CD4-positive, alpha-beta T cell treated with Interferon gamma for 1 hour (primary cell): ENCODE results near the gene BDH1.
A peak's percentile ranks its signal among the peaks of the same experiment; 100 is the strongest.
"Not testable (repeated sequence)": the region's sequence is repeated elsewhere in the genome, so short reads cannot be mapped to it uniquely, and the experiment has no call there.

Source experiments
- DNase-seq: peaks from one replicate; pipeline ENCODE4 v3.0.0-alpha.2; 2020

Gene BDH1

GRCh38 chr3:197577366-197578074 lies 21.8 kb upstream of the BDH1 start:
- no peak for DNase-seq

DNA sequence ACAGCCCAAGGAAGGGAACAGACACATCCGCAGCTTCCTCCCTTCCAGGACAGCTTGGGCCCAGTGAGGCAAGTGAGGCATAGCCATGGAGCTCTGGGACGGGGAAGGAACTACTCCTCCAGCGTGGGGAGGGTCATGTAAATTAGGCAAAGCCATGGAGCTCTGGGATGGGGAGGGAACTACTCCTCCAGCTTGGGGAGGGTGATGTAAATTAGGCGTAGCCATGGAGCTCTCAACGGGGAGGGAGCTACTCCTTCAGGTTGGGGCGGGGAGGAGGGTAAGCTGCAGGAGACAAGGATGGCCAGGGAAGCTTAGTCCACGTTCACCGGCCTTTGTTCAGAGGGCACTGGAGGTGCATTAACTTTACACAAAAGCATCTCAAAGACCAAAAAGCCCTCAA lies 21.1 kb upstream of the BDH1 start:
- no peak for DNase-seq

GRCh38 chr3:197575362-197575761 lies 19.6 kb upstream of the BDH1 start:
- DNase-seq, result no peak

- not testable (repeated sequence) for DNase-seq
Observed at GRCh38 chr3:197574396-197574991, 18.7 kb upstream of the BDH1 start.

DNA sequence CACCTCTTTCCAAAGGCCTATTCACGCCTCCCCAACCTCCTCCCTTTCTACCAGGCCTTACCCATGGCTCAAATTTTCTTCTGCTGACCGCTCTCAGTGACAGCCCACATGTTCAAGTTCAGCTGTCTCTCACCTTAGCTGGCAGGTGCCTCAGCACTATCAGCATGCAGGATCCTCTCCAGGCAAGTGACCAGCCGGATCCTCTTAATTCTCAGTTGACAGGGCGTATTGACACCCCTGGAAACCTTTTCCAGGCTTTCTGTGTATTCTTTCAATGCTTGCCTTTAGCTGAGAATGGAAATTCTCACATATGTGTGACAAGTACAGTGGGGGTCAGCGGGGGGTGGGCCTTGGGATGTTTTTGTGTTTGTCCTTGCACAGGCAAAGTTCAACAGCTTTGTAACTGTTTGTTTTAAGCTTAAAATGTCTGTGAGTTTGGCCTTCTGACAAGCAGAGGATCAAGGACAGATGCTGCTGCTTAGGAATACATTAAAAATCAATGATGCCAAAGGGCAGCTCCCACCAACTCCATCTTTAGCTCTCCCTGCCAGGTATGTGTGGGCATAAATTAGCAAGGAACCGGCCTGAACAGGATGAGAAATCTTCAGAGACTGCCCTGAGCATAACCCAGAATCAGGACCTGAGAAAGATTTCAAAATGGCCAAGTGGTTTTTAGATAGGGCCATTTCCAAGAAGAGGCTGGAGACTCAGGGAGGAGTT lies 17.4 kb upstream of the BDH1 start:
- no peak for DNase-seq

- not testable (repeated sequence) for DNase-seq
Observed at GRCh38 chr3:197571880-197572172, 16.1 kb upstream of the BDH1 start.

DNA sequence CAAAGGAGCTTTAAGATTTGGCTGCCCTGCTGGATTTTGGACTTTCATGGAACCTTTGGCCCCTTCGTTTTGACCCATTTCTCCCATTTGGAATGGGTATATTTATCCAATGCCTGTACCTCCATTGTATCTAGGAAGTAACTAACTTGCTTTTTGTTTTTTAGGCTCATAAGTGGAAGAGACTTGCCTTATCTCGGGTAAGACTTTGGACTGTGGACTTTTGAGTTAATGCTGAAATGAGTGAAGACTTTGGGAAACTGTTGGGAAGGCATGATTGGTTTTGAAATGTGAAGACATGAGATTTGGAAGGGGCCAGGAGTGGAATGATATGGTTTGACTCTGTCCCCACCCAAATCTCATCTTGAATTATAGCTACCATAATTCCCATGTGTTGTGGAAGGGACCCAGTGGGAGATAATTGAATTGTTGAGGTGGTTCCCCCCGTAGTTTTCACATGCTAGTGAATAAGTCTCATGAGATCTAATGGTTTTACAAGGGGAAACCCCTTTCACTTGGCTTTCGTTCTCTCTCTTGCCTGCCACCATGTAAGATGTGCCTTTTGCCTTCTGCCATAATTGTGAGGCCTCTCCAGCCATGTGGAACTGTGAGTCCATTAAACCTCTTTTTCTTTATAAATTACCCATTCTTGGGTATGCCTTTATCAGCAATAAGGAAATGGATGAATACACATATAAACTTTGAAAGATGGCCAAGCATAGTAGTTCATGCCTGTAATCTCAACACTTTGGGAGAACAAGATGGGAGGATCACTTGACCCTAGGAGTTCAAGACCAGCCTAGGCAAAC lies 15.5 kb upstream of the BDH1 start:
- DNase-seq, result not testable (repeated sequence)

DNA sequence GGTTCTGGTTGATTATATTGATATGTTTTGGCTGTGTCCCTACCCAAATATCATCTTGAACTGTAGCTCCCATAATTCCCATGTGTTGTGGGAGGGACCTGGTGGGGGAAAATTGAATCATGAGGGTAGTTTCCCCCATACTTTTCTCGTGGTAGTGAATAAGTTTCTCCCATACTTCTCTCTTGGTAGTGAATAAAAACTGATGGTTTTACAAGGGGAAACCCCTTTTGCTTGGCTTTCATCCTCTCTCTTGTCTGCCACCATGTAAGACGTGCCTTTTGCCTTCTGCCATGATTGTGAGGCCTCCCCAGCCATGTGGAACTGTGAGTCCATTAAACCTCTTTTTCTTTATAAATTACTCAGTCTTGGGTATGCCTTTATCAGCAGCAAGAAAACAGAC lies 13.7 kb upstream of the BDH1 start:
- not testable (repeated sequence) for DNase-seq

GRCh38 chr3:197567904-197568681 lies 12.3 kb upstream of the BDH1 start:
- no peak for DNase-seq

DNA sequence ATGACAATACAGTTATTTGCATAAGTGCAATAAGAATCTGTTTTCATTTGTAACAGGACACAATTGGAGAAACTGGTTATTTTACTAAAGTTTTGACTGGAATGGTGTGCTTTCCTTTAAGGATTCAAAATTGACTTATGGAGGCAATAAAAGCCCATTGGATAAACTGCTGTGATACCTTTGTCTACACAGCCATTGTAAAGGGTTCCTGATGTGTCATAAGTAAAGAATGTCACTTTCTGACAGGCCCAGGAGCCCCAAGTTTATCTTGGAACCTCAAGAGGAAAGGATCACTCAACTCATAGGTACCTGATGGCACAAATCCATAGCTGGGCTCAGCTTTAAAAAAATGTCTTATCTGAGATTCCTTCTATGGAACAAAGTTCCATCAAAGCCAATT lies 10.4 kb upstream of the BDH1 start:
- DNase-seq, result not testable (repeated sequence)

DNA sequence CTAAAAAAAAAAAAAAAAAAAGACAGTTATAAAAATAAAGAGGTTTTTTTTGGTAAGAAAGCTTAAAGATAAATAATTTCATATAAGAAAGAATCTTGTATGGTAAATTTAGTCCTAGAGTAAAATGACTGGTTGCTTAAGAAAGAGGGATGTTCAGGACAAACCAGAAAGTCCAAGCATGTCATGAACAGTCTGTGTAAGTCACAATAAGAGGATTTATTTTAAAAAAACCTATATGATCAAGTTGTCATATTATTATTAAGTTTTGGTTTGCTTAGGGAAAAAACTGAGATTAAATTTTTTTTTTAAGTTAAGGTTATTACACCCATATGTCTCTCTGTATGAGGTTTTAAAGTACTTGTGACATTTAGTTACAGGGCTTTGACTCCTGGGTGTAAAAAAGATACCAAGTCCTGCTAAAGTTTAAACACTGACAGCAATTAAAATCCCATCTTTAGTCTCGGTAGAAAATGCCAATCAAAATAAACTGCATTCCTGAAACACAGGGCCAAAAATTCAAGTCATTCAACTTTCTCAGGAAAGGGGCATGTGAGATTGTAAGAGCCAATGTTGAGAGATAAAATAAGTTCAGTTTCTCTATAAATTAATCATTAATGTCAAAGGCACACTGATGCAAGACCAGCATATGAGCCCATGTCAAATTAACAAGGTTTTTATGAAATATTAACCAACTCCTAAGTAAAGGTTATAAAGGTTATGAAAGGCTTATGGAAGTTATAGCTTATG lies 8.5 kb upstream of the BDH1 start:
- DNase-seq, result no peak

GRCh38 chr3:197562398-197563251 lies 6.9 kb upstream of the BDH1 start:
- no peak for DNase-seq

DNA sequence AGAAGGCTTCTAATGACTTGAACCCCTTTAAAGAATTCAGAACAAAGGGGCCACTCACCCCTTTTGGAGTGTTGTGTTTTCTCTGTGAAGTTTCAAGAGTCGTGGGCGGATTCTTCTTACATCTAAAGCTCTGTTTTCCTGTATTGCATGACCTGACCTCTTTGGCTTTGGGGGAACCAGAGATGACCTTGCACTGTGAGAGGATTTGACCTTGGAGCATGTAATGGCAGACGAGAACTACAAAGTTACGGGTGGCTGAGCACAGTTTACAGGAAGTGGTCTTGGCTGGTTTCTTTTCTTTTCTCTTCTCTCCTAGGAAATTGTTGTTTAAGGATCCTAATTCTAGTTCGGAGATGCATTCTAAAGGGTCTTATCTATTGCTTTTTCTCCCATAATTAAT lies 6.2 kb upstream of the BDH1 start:
- no peak for DNase-seq

- DNase-seq, result no peak
Observed at GRCh38 chr3:197559651-197560050, 3.9 kb upstream of the BDH1 start.

- DNase-seq, result peak; percentile 91
Observed at GRCh38 chr3:197554562-197555280, 1.0 kb downstream of the BDH1 start.

GRCh38 chr3:197554196-197554561 lies 1.6 kb downstream of the BDH1 start:
- no peak for DNase-seq

DNA sequence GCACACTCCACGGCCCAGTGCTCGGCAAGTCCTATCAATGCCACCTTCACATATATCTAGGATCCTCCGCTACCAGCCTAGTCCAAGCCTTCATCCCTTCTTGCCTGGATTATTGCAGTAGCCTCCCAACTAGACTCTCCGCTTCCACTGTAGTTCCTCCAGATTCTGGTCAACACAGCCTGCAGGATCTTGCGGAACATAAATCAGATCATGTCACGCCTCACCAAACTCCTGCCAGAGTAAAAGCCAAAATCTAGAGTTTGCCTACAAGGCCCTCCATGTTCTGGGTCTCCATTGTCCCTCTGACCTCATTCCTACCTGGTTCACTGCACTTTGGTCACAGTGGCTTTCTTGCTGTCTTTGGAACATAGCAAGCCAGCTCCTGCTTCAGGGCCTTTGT lies 3.6 kb downstream of the BDH1 start:
- no peak for DNase-seq

DNA sequence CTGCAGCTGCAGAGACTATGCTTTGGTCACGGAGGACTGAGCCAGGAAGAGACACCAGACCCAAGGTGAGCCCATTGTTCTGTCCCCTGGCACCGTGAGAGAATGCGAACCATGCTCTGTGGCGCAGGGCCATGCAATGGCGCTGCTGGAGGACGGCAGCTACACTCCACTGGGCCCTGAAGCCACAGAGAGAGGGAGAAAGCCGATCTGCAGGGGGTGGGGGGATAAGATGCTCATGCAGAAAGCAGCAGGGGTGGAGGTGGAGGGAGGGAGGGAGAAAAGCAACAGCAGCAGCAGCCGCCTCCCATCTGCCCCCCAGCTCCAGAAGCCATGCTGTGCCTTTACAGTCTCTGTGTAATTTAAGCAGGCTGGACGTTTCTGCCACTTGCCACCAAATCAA lies 5.3 kb downstream of the BDH1 start:
- no peak for DNase-seq

GRCh38 chr3:197549261-197549885 lies 6.4 kb downstream of the BDH1 start:
- DNase-seq, result no peak
